22Rv1 (cell line): ENCODE results near the gene TLL2.

Source experiments
- H3K27ac ChIP-seq: fragments of 450-650 bp; 2 replicates; pipeline ENCODE4 v1.5.1; 2017
- ZFX ChIP-seq: fragments of 450-650 bp; IDR thresholded peaks from 2 replicates; pipeline ENCODE4 v1.6.1; 2017; ENCODE audit warnings: antibody characterized with exemption, borderline replicate concordance
- TF ChIP-seq, protein P1 (sequence below): fragments of 450-650 bp; IDR thresholded peaks from 2 replicates; pipeline ENCODE4 v1.5.1; 2017; ENCODE audit warnings: mild to moderate bottlenecking

The TLL2 gene

DNA sequence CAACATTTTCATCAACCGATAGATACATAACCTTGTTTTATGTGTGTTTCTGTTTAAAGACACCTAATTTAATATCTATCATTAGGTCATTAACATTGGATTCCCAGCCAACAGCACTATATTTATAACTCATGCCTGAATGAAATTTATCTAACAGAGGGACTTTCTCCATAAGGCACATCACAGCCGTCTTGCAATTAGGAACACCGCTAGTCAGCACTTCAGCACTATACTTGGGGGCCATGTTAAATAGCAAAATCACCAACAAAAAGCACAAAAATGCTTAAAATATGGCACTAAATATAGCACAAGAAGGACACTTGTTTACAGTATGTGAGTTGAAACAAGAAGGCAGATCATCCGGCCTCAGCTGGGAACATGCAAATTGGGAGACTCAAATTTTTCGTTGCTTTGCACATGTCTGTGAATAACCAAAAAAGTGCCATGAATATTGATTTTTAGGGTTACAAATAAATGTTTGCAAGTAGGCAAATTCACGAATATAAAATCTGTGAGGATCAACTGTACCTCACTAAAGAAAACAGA is 51.0 kb downstream of the TLL2 start:
- H3K27ac ChIP-seq, result no peak overlapping the region
- TF ChIP-seq, protein P1, sequence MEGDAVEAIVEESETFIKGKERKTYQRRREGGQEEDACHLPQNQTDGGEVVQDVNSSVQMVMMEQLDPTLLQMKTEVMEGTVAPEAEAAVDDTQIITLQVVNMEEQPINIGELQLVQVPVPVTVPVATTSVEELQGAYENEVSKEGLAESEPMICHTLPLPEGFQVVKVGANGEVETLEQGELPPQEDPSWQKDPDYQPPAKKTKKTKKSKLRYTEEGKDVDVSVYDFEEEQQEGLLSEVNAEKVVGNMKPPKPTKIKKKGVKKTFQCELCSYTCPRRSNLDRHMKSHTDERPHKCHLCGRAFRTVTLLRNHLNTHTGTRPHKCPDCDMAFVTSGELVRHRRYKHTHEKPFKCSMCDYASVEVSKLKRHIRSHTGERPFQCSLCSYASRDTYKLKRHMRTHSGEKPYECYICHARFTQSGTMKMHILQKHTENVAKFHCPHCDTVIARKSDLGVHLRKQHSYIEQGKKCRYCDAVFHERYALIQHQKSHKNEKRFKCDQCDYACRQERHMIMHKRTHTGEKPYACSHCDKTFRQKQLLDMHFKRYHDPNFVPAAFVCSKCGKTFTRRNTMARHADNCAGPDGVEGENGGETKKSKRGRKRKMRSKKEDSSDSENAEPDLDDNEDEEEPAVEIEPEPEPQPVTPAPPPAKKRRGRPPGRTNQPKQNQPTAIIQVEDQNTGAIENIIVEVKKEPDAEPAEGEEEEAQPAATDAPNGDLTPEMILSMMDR, result no peak
- no peak for TF ChIP-seq ZFX

DNA sequence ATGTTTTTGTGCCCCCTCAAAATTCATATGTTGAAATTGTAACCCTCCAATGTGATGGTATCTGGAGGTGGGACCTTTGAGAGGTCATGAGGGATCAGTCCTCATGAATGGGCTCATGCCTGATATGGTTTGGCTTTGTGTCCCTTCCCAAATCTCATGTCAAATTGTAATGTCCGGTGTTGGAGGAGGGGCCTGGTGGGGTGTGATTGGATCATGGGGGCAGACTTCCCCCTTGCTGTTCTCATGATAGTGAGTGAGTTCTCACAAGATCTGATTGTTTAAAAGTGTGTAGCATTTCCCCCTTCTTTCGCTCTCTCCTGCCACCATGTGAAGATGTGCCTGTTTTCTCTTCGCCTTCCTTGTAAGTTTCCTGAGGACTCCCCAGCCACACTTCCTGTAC is 53.4 kb downstream of the TLL2 start:
- H3K27ac ChIP-seq, result no peak overlapping the region
- TF ChIP-seq ZFX, result no peak
- TF ChIP-seq, protein P1, result no peak

DNA sequence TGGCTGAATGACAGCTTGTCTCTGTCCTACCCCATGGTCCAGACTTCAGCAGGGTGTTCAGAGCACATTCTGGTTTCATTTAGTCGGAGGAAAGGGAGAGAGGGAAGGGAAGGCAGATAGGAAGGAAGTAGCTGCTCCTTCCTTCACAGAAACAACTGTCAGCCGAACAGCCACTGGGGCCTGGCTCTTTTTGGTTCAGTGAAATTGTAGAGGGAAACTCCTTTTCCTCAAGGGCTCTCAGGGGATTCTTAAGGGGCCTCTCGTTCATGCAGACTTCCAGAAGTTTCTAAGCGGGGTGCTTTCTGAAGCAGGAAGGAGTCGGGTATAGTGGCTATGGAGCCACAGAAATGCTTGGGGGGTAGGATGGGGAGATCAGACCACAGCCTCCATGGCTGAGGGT is 56.4 kb downstream of the TLL2 start:
- no peak overlapping the region for H3K27ac ChIP-seq
- TF ChIP-seq ZFX, result no peak
- TF ChIP-seq, protein P1, result no peak

DNA sequence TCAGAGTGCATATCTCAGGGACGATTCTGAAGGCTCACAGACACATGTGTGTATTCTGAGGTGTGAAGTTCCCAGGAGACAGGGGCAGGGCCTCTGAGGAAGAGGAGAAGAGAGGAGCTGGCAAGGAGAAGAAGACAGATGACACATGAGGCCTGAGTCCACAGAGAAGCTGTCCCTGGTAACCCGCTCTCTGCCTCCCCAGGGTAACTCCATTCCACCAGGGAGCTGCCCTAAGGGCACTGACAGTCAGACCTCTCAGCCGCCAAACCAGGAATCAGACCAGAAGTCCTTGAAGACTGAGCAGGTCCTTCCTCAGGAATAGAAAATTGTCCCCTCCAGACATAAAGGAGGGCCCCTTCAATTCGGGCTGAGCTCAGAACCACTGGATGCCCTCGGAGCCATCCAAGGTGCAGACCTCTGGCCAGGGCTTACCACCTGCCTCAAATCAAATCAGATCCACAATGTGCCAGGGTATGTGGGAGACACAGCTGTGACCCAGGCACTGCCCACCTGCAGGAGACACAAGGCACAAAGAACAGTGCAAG is 57.4 kb downstream of the TLL2 start:
- no peak for TF ChIP-seq ZFX
- TF ChIP-seq, protein P1, result no peak
- no peak overlapping the region for H3K27ac ChIP-seq

DNA sequence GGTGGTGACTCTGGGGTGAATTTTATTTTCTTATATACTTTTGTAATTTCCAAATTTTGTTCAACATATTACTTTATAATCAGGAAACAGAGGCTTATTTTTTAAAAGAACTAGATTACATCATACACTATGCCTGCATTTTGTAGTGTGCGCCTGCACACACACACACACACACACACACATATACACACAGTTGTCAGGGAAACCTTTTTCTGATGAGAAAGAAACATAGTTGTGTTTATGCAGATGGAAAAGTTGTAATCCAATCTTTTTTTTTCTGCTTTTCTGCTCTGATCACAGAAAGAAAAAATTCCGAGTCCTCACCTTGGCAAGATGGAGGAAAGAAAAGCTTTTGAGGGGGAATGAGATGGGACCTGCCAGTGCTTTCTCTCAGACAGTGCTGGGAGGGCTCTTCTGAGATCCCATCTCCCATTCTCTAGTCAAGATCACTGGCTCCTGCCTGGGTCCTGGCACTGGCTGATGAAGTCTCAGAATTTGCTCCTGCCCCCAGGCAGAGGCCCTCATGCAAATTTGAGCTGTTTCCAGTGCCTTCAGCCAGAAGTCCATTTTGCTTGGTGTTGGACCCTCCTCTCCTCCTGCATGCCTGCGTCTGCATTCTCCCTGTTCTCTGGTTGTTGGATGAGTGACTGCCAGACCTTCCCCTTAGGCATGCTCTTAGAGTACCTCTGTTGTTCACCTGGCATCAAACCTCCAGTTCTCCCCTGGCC is 59.7 kb downstream of the TLL2 start:
- TF ChIP-seq ZFX, result no peak
- TF ChIP-seq, protein P1, result no peak
- no peak overlapping the region for H3K27ac ChIP-seq

DNA sequence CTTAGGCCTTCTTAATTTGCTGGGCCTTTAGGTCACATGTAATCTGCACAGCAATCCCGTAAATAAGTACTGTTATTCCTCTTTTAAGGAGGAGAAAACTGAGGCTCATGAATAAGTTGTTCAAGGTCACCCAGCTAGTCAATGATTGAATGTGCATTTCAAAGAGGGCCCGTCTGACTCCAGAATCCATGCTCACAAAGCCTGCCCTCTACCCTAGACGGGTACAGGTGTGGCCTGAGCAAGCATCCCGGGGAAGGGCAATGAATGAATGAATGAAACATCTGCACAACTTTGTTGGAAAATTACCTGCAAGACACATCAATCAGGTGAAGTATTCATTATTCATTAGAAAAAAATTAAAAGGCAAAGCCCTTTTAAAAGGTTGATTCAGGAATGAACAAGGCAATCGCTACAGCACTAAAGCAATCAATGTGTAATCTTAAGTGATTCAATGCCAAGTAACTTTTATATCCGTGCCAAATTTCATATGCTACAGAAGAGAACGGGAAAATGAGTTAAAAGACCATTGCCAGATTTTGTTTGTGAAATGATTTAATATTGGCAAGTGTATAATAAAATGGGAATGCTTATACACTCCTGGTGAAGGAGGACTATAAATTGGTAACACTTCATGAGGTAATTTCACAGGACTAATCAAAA is 61.1 kb downstream of the TLL2 start:
- TF ChIP-seq, protein P1, result no peak
- no peak for TF ChIP-seq ZFX
- H3K27ac ChIP-seq, result no peak overlapping the region

DNA sequence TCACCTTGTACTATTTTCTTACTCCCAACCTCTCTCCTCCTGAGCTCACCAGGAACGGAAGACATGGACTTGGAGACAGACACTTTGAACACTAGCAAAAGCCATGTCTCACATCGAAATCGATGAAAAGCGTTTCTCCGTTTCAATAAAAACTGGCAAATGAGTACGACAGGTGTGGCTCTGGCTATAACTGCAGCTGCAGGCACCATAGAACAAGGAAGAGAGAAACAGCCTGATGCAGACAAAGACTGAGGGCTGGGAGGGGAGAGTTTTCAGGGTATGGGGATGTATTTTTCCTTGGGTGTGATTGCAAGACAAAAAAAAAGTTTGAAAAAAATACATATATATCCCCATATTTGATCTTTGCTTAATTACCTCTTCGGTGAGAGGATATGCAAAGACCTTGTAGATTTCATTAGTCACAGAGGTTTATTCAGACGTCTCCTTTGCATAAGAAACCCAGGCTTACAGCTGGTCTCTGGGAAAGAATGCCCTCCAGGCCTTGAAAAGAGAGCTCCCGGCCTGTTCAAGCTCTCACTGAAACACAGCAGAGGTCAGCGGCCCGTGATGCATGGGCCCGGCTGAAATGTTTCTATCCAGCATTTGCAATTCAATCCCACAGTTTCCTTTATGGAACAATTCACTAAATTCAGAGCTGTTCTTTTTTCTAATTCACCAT is 63.1 kb downstream of the TLL2 start:
- no peak overlapping the region for H3K27ac ChIP-seq
- TF ChIP-seq ZFX, result no peak
- TF ChIP-seq, protein P1, result no peak
